ENCODE measurements around the gene SLAMF8. TPM values are rescaled to one million over a fixed set of nuclear protein-coding genes. Genes with fewer than 3 reads are reported as not detected.
A peak's percentile ranks its signal among the peaks of the same experiment; 100 is the strongest.

The SLAMF8 gene
- total and polyA plus RNA-seq, 5 donors: 0.52 to 4.5 (median 2.3) TPM

GRCh38 chr1:159873530-159874143, 47.0 kb downstream of the SLAMF8 start:
- 87% methylated on average over 4 of the region's 4 CpGs for WGBS
- no peaks in the 10 kb centered on the region for H3K27me3 ChIP-seq (ENCODE audit: control insufficient read depth, insufficient read depth)
- DNase-seq (no peak), ATAC-seq (no peak)
- peaks cover 3% of the 10 kb centered on the region for H3K4me1 ChIP-seq (ENCODE audit: control insufficient read depth, insufficient read depth, low read length)
- H3K27ac ChIP-seq (ENCODE audit: low read length): no peak overlapping the region
- no peak overlapping the region for H3K4me3 ChIP-seq (ENCODE audit: low read length)
- intact Hi-C loops (cut with DNase I): no loop called here
- H3K9me3 ChIP-seq (ENCODE audit: control insufficient read depth, low read length): no peaks in the 10 kb centered on the region

GRCh38 chr1:159877695-159878444, 51.2 kb downstream of the SLAMF8 start:
- no peak for DNase-seq
- intact Hi-C loops (cut with DNase I): no loop called here
- no peaks in the 10 kb centered on the region for H3K27me3 ChIP-seq (ENCODE audit: control insufficient read depth, insufficient read depth)
- no peak overlapping the region for H3K4me3 ChIP-seq (ENCODE audit: low read length)
- no peak overlapping the region for H3K27ac ChIP-seq (ENCODE audit: low read length)
- WGBS: 94% methylated on average over 6 of the region's 6 CpGs
- no peaks in the 10 kb centered on the region for H3K9me3 ChIP-seq (ENCODE audit: control insufficient read depth, low read length)
- H3K4me1 ChIP-seq (ENCODE audit: control insufficient read depth, insufficient read depth, low read length): no peaks in the 10 kb centered on the region
- no peak for ATAC-seq

GRCh38 chr1:159879136-159879535, 52.5 kb downstream of the SLAMF8 start:
- H3K9me3 ChIP-seq (ENCODE audit: control insufficient read depth, low read length): no peaks in the 10 kb centered on the region
- H3K27me3 ChIP-seq (ENCODE audit: control insufficient read depth, insufficient read depth): no peaks in the 10 kb centered on the region
- 77% methylated on average over 3 of the region's 3 CpGs for WGBS
- ATAC-seq (no peak), DNase-seq (no peak)
- H3K4me3 ChIP-seq (ENCODE audit: low read length): no peak overlapping the region
- H3K4me1 ChIP-seq (ENCODE audit: control insufficient read depth, insufficient read depth, low read length): no peaks in the 10 kb centered on the region
- no peak overlapping the region for H3K27ac ChIP-seq (ENCODE audit: low read length)
- intact Hi-C loops (cut with DNase I): no loop called here

GRCh38 chr1:159879977-159880376, 53.3 kb downstream of the SLAMF8 start:
- DNase-seq (no peak), ATAC-seq (no peak)
- Histone ChIP-seq H3K4me3 (ENCODE audit: low read length) (no peak overlapping the region), H3K9me3 (ENCODE audit: control insufficient read depth, low read length) (no peaks in the 10 kb centered on the region), H3K27me3 (ENCODE audit: control insufficient read depth, insufficient read depth) (no peaks in the 10 kb centered on the region), H3K4me1 (ENCODE audit: control insufficient read depth, insufficient read depth, low read length) (no peaks in the 10 kb centered on the region), H3K27ac (ENCODE audit: low read length) (no peak overlapping the region)
- WGBS: 84% methylated on average over 4 of the region's 4 CpGs
- intact Hi-C loops (cut with DNase I): no loop called here

- H3K27ac ChIP-seq (ENCODE audit: low read length): no peak overlapping the region
- no peaks in the 10 kb centered on the region for H3K9me3 ChIP-seq (ENCODE audit: control insufficient read depth, low read length)
- no peak for ATAC-seq
- H3K4me3 ChIP-seq (ENCODE audit: low read length): no peak overlapping the region
- no peaks in the 10 kb centered on the region for H3K4me1 ChIP-seq (ENCODE audit: control insufficient read depth, insufficient read depth, low read length)
- WGBS: 91% methylated on average over 3 of the region's 3 CpGs
- DNase-seq: no peak
- intact Hi-C loops (cut with DNase I): no loop called here
- no peaks in the 10 kb centered on the region for H3K27me3 ChIP-seq (ENCODE audit: control insufficient read depth, insufficient read depth)
Measured at GRCh38 chr1:159880430-159880829, 53.8 kb downstream of the SLAMF8 start.

- WGBS: 66% methylated on average over 6 of the region's 6 CpGs
- intact Hi-C loops (cut with DNase I): no loop called here
- no peak overlapping the region for H3K4me3 ChIP-seq (ENCODE audit: low read length)
- H3K27me3 ChIP-seq (ENCODE audit: control insufficient read depth, insufficient read depth): no peaks in the 10 kb centered on the region
- peak; percentile 71 to 88 (median 76) for DNase-seq
- H3K9me3 ChIP-seq (ENCODE audit: control insufficient read depth, low read length): no peaks in the 10 kb centered on the region
- no peak overlapping the region for H3K27ac ChIP-seq (ENCODE audit: low read length)
- ATAC-seq: peak; percentile 61 to 71
- H3K4me1 ChIP-seq (ENCODE audit: control insufficient read depth, insufficient read depth, low read length): no peaks in the 10 kb centered on the region
Measured at GRCh38 chr1:159881622-159882526, 55.2 kb downstream of the SLAMF8 start.

- Histone ChIP-seq H3K27ac (ENCODE audit: low read length) (no peak overlapping the region), H3K27me3 (ENCODE audit: control insufficient read depth, insufficient read depth) (no peaks in the 10 kb centered on the region), H3K4me3 (ENCODE audit: low read length) (no peak overlapping the region), H3K9me3 (ENCODE audit: control insufficient read depth, low read length) (no peaks in the 10 kb centered on the region), H3K4me1 (ENCODE audit: control insufficient read depth, insufficient read depth, low read length) (no peaks in the 10 kb centered on the region)
- 83% methylated on average over 2 of the region's 2 CpGs for WGBS
- no peak for DNase-seq
- ATAC-seq: peak in 1 of 2 donors; percentile 63
- intact Hi-C loops (cut with DNase I): no loop called here
Measured at GRCh38 chr1:159882527-159882862, 55.8 kb downstream of the SLAMF8 start.

- H3K27ac ChIP-seq (ENCODE audit: low read length): no peak overlapping the region
- intact Hi-C loops (cut with DNase I): no loop called here
- no peak overlapping the region for H3K4me3 ChIP-seq (ENCODE audit: low read length)
- H3K27me3 ChIP-seq (ENCODE audit: control insufficient read depth, insufficient read depth): no peaks in the 10 kb centered on the region
- no peaks in the 10 kb centered on the region for H3K4me1 ChIP-seq (ENCODE audit: control insufficient read depth, insufficient read depth, low read length)
- DNase-seq (no peak), ATAC-seq (no peak)
- WGBS: 67% methylated on average over 4 of the region's 4 CpGs
- H3K9me3 ChIP-seq (ENCODE audit: control insufficient read depth, low read length): no peaks in the 10 kb centered on the region
Measured at GRCh38 chr1:159883134-159883533, 56.5 kb downstream of the SLAMF8 start.

- DNase-seq: no peak
- 83% methylated on average over 8 of the region's 8 CpGs for WGBS
- intact Hi-C loops (cut with DNase I): no loop called here
- Histone ChIP-seq H3K9me3 (ENCODE audit: control insufficient read depth, low read length) (no peaks in the 10 kb centered on the region), H3K27ac (ENCODE audit: low read length) (no peak overlapping the region), H3K4me3 (ENCODE audit: low read length) (no peak overlapping the region), H3K4me1 (ENCODE audit: control insufficient read depth, insufficient read depth, low read length) (peaks cover under 1% of the 10 kb centered on the region), H3K27me3 (ENCODE audit: control insufficient read depth, insufficient read depth) (no peaks in the 10 kb centered on the region)
- ATAC-seq: no peak
Measured at GRCh38 chr1:159884296-159884695, 57.6 kb downstream of the SLAMF8 start.

All from right cardiac atrium (tissue), 5 donors.